Measurements from ENCODE around the gene DPP4.

The DPP4 gene

GRCh38 chr2:162041485-162041884 lies 32.5 kb downstream of the DPP4 start:
- Histone ChIP-seq H2BK5ac (ENCODE audit: low read depth, low read length, poor library complexity, severe bottlenecking) (no peak overlapping the region), H3K79me1 (replicated peaks; ENCODE audit: low read length, poor library complexity, severe bottlenecking) (no peaks in the 10 kb centered on the region), H3K9me3 (ENCODE audit: control insufficient read depth, low read length) (no peaks in the 10 kb centered on the region), H3K4ac (ENCODE audit: low read depth in 1 of 2, low read length in 2 of 2) (no peak overlapping the region), H3K27ac (ENCODE audit: low read length, poor library complexity, severe bottlenecking) (no peak overlapping the region), H4K91ac (ENCODE audit: low read length) (no peak overlapping the region), H2AK5ac (ENCODE audit: low read length, severe bottlenecking) (no peak overlapping the region), H3K4me3 (ENCODE audit: insufficient read depth in 1 of 2, low read depth in 1 of 2, low read length in 2 of 2) (no peak overlapping the region), H4K8ac (ENCODE audit: low read length) (no peak overlapping the region), H2BK15ac (ENCODE audit: low read depth, poor library complexity, severe bottlenecking) (no peak overlapping the region), H2AFZ (ENCODE audit: low read depth, low read length) (no peak overlapping the region), H3K4me1 (ENCODE audit: control insufficient read depth, insufficient read depth, low read depth, low read length) (no peaks in the 10 kb centered on the region), H3K18ac (ENCODE audit: low read depth in 1 of 2, low read length in 2 of 2) (no peak overlapping the region), H3K27me3 (ENCODE audit: control insufficient read depth in 1 of 2, insufficient read depth in 1 of 2, low read length in 2 of 2) (no peaks in the 10 kb centered on the region), H2BK120ac (ENCODE audit: low read depth, low read length) (no peak overlapping the region), H3K14ac (ENCODE audit: low read length in 2 of 2) (no peak overlapping the region), H2BK12ac (ENCODE audit: low read length in 2 of 2) (no peak overlapping the region), H3K23ac (ENCODE audit: low read length in 2 of 2) (no peak overlapping the region), H3K9ac (ENCODE audit: low read length) (peak overlapping the region; percentile 43), H3K36me3 (ENCODE audit: control insufficient read depth in 1 of 2, insufficient read depth in 2 of 2, low read depth in 1 of 2, low read length in 2 of 2) (peaks cover 0 to 99% of the 10 kb centered on the region in 2 experiments), H3K4me2 (ENCODE audit: low read length, poor library complexity, severe bottlenecking) (no peak overlapping the region)
- WGBS, result 57% methylated on average over 1 of the region's 1 CpG
- DNase-seq, result no peak

GRCh38 chr2:162038725-162039124 lies 35.3 kb downstream of the DPP4 start:
- Histone ChIP-seq H3K9me3 (ENCODE audit: control insufficient read depth, low read length) (no peaks in the 10 kb centered on the region), H3K4me1 (ENCODE audit: control insufficient read depth, insufficient read depth, low read depth, low read length) (no peaks in the 10 kb centered on the region), H2AK5ac (ENCODE audit: low read length, severe bottlenecking) (no peak overlapping the region), H2BK15ac (ENCODE audit: low read depth, poor library complexity, severe bottlenecking) (no peak overlapping the region), H3K4ac (ENCODE audit: low read depth in 1 of 2, low read length in 2 of 2) (no peak overlapping the region), H3K79me1 (replicated peaks; ENCODE audit: low read length, poor library complexity, severe bottlenecking) (no peaks in the 10 kb centered on the region), H3K27ac (ENCODE audit: low read length, poor library complexity, severe bottlenecking) (no peak overlapping the region), H4K91ac (ENCODE audit: low read length) (no peak overlapping the region), H4K8ac (ENCODE audit: low read length) (no peak overlapping the region), H2AFZ (ENCODE audit: low read depth, low read length) (no peak overlapping the region), H3K27me3 (ENCODE audit: control insufficient read depth in 1 of 2, insufficient read depth in 1 of 2, low read length in 2 of 2) (no peaks in the 10 kb centered on the region), H3K9ac (ENCODE audit: low read length) (peak overlapping the region; percentile 17), H2BK120ac (ENCODE audit: low read depth, low read length) (no peak overlapping the region), H3K4me3 (ENCODE audit: insufficient read depth in 1 of 2, low read depth in 1 of 2, low read length in 2 of 2) (no peak overlapping the region), H2BK5ac (ENCODE audit: low read depth, low read length, poor library complexity, severe bottlenecking) (no peak overlapping the region), H3K14ac (ENCODE audit: low read length in 2 of 2) (no peak overlapping the region), H2BK12ac (ENCODE audit: low read length in 2 of 2) (no peak overlapping the region), H3K23ac (ENCODE audit: low read length in 2 of 2) (no peak overlapping the region), H3K4me2 (ENCODE audit: low read length, poor library complexity, severe bottlenecking) (no peak overlapping the region), H3K18ac (ENCODE audit: low read depth in 1 of 2, low read length in 2 of 2) (no peak overlapping the region), H3K36me3 (ENCODE audit: control insufficient read depth in 1 of 2, insufficient read depth in 2 of 2, low read depth in 1 of 2, low read length in 2 of 2) (peaks cover 0 to 99% of the 10 kb centered on the region in 2 experiments)
- no peak for DNase-seq

- no peak overlapping the region for H2AFZ ChIP-seq (ENCODE audit: low read depth, low read length)
- no peaks in the 10 kb centered on the region for H3K27me3 ChIP-seq (ENCODE audit: control insufficient read depth in 1 of 2, insufficient read depth in 1 of 2, low read length in 2 of 2)
- H2AK5ac ChIP-seq (ENCODE audit: low read length, severe bottlenecking), result no peak overlapping the region
- no peak overlapping the region for H3K4me3 ChIP-seq (ENCODE audit: insufficient read depth in 1 of 2, low read depth in 1 of 2, low read length in 2 of 2)
- DNase-seq, result no peak
- no peaks in the 10 kb centered on the region for H3K9me3 ChIP-seq (ENCODE audit: control insufficient read depth, low read length)
- peak overlapping the region; percentile 71 for H3K9ac ChIP-seq (ENCODE audit: low read length)
- H2BK12ac ChIP-seq (ENCODE audit: low read length in 2 of 2), result no peak overlapping the region
- 100% methylated on average over 1 of the region's 1 CpG for WGBS
- no peaks in the 10 kb centered on the region for H3K79me1 ChIP-seq (replicated peaks; ENCODE audit: low read length, poor library complexity, severe bottlenecking)
- no peak overlapping the region for H3K23ac ChIP-seq (ENCODE audit: low read length in 2 of 2)
- no peak overlapping the region for H4K91ac ChIP-seq (ENCODE audit: low read length)
- H2BK15ac ChIP-seq (ENCODE audit: low read depth, poor library complexity, severe bottlenecking), result no peak overlapping the region
- no peak overlapping the region for H3K18ac ChIP-seq (ENCODE audit: low read depth in 1 of 2, low read length in 2 of 2)
- no peak overlapping the region for H3K27ac ChIP-seq (ENCODE audit: low read length, poor library complexity, severe bottlenecking)
- no peak overlapping the region for H3K14ac ChIP-seq (ENCODE audit: low read length in 2 of 2)
- no peak overlapping the region for H3K4ac ChIP-seq (ENCODE audit: low read depth in 1 of 2, low read length in 2 of 2)
- no peak overlapping the region for H2BK5ac ChIP-seq (ENCODE audit: low read depth, low read length, poor library complexity, severe bottlenecking)
- no peak overlapping the region for H3K4me2 ChIP-seq (ENCODE audit: low read length, poor library complexity, severe bottlenecking)
- no peak overlapping the region for H4K8ac ChIP-seq (ENCODE audit: low read length)
- no peak overlapping the region for H2BK120ac ChIP-seq (ENCODE audit: low read depth, low read length)
- no peaks in the 10 kb centered on the region for H3K4me1 ChIP-seq (ENCODE audit: control insufficient read depth, insufficient read depth, low read depth, low read length)
- H3K36me3 ChIP-seq (ENCODE audit: control insufficient read depth in 1 of 2, insufficient read depth in 2 of 2, low read depth in 1 of 2, low read length in 2 of 2), result peaks cover 0 to 98% of the 10 kb centered on the region in 2 experiments
Measured at GRCh38 chr2:162037886-162038285, 36.1 kb downstream of the DPP4 start.

GRCh38 chr2:162037028-162037795 lies 36.8 kb downstream of the DPP4 start:
- no peak overlapping the region for H3K4me2 ChIP-seq (ENCODE audit: low read length, poor library complexity, severe bottlenecking)
- H3K18ac ChIP-seq (ENCODE audit: low read depth in 1 of 2, low read length in 2 of 2), result no peak overlapping the region
- H3K9me3 ChIP-seq (ENCODE audit: control insufficient read depth, low read length), result no peaks in the 10 kb centered on the region
- no peak overlapping the region for H2AK5ac ChIP-seq (ENCODE audit: low read length, severe bottlenecking)
- no CpG with 5 or more reads among the region's 3 CpGs for WGBS
- no peak overlapping the region for H2BK15ac ChIP-seq (ENCODE audit: low read depth, poor library complexity, severe bottlenecking)
- no peak overlapping the region for H3K4ac ChIP-seq (ENCODE audit: low read depth in 1 of 2, low read length in 2 of 2)
- no peak overlapping the region for H2BK120ac ChIP-seq (ENCODE audit: low read depth, low read length)
- H3K23ac ChIP-seq (ENCODE audit: low read length in 2 of 2), result no peak overlapping the region
- no peak overlapping the region for H3K4me3 ChIP-seq (ENCODE audit: insufficient read depth in 1 of 2, low read depth in 1 of 2, low read length in 2 of 2)
- H3K9ac ChIP-seq (ENCODE audit: low read length), result peak overlapping the region; percentile 71
- H4K8ac ChIP-seq (ENCODE audit: low read length), result no peak overlapping the region
- no peak for DNase-seq
- peaks cover 0 to 98% of the 10 kb centered on the region in 2 experiments for H3K36me3 ChIP-seq (ENCODE audit: control insufficient read depth in 1 of 2, insufficient read depth in 2 of 2, low read depth in 1 of 2, low read length in 2 of 2)
- no peak overlapping the region for H4K91ac ChIP-seq (ENCODE audit: low read length)
- H2BK5ac ChIP-seq (ENCODE audit: low read depth, low read length, poor library complexity, severe bottlenecking), result no peak overlapping the region
- H3K4me1 ChIP-seq (ENCODE audit: control insufficient read depth, insufficient read depth, low read depth, low read length), result no peaks in the 10 kb centered on the region
- H3K27ac ChIP-seq (ENCODE audit: low read length, poor library complexity, severe bottlenecking), result no peak overlapping the region
- H2BK12ac ChIP-seq (ENCODE audit: low read length in 2 of 2), result no peak overlapping the region
- H3K14ac ChIP-seq (ENCODE audit: low read length in 2 of 2), result no peak overlapping the region
- no peaks in the 10 kb centered on the region for H3K27me3 ChIP-seq (ENCODE audit: control insufficient read depth in 1 of 2, insufficient read depth in 1 of 2, low read length in 2 of 2)
- no peaks in the 10 kb centered on the region for H3K79me1 ChIP-seq (replicated peaks; ENCODE audit: low read length, poor library complexity, severe bottlenecking)
- no peak overlapping the region for H2AFZ ChIP-seq (ENCODE audit: low read depth, low read length)
